ENCODE data around the gene PITPNM3. TPM values are rescaled to one million over a fixed set of nuclear protein-coding genes. Genes with fewer than 3 reads are reported as not detected.

PITPNM3 gene
- total RNA-seq (ENCODE audit: unreplicated experiment) = 1.4 TPM
- long read RNA-seq = 0 reads

DNA sequence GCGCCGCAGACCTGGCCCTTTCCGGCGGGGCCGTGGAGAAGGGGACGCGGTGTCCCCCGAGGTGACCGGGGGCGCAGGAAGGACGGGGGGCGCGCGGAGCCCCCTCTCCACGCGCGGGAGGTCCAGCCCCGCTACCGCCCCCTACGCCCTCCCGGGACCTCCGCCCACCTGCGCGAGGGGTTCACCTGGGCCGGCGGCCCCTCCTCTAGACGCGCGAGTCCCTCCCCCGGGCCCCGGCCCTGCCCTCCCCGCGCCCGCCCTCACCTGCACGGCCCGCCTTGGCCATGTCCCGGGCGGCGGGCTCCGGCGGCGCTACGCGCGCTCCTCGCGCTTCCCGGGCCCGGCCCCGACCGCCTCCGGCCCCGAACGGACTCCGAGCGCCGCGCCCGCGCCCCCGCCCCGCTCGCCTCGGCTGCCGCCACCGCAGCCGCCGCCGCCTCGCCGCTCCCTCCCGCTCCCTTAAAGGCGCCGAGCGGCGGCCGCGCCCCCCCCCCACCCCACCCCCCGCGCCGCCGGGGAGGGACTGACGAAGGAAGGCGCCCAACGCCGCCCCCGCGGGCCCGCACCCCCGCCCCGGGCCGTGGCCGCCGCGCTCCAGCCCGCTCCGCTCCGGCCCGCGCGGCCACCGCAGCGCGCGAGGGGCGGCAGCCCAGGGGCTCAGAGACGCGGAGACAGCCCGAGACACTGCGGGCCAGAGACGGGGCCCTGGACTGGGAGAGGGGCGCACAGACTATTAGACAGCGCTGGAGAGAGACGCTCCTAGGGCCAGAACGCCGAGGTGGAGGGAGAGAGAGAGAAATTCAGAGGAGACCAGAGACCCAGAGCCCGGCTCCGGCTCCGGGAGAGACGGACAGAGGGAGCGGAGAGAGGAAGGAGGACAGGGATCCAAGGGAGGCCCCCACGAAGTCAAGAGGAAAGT, at the start of gene PITPNM3:
Gene PITPNM3, minus strand, starts transcription at position 435 of the 919 bp plus-strand sequence. Its CDS starts 149 bp downstream, at position 286.
- no peaks in the 10 kb centered on the region for H3K36me3 Mint-ChIP-seq (ENCODE audit: unreplicated experiment)
- H3K4me1 Mint-ChIP-seq (ENCODE audit: low read depth, unreplicated experiment) = peaks cover 4% of the 10 kb centered on the region
- H3K4me3 Mint-ChIP-seq (ENCODE audit: unreplicated experiment) = peak within 1 kb of the TSS; percentile 76
- H3K27ac Mint-ChIP-seq (ENCODE audit: unreplicated experiment) = no peak within 1 kb of the TSS
- DNase-seq = peak; percentile 50
- TF ChIP-seq, protein P1, sequence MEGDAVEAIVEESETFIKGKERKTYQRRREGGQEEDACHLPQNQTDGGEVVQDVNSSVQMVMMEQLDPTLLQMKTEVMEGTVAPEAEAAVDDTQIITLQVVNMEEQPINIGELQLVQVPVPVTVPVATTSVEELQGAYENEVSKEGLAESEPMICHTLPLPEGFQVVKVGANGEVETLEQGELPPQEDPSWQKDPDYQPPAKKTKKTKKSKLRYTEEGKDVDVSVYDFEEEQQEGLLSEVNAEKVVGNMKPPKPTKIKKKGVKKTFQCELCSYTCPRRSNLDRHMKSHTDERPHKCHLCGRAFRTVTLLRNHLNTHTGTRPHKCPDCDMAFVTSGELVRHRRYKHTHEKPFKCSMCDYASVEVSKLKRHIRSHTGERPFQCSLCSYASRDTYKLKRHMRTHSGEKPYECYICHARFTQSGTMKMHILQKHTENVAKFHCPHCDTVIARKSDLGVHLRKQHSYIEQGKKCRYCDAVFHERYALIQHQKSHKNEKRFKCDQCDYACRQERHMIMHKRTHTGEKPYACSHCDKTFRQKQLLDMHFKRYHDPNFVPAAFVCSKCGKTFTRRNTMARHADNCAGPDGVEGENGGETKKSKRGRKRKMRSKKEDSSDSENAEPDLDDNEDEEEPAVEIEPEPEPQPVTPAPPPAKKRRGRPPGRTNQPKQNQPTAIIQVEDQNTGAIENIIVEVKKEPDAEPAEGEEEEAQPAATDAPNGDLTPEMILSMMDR (IDR thresholded peaks at IDR 0.05; ENCODE audit: partially characterized antibody, unreplicated experiment) = no peak
- peaks cover 8% of the 10 kb centered on the region for H3K9me3 Mint-ChIP-seq (ENCODE audit: unreplicated experiment)
- H3K27me3 Mint-ChIP-seq (ENCODE audit: unreplicated experiment) = peaks cover 20% of the 10 kb centered on the region

DNA sequence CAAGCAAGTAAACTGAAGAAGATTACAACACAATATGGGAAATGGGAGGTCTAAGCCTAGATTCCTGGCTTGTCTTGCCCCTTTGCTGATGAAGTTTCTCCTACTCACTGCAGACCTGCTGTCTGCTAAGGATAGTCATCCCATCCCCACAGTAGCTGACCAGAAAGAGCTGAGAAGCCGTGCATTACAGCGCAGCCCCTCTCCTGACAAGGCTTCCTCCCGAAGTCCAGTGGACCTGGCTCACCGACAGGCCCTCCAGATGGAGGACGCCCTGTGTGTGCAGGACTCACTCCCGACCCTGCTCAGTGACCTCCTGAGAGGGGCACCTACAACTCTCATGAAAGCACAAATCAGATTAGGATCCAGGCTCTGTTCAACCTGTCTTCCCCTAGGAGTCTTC, 48.8 kb upstream of the PITPNM3 start:
- Mint-ChIP-seq H3K9me3 (ENCODE audit: unreplicated experiment) (no peaks in the 10 kb centered on the region), H3K27me3 (ENCODE audit: unreplicated experiment) (no peaks in the 10 kb centered on the region), H3K36me3 (ENCODE audit: unreplicated experiment) (no peaks in the 10 kb centered on the region), H3K4me1 (ENCODE audit: low read depth, unreplicated experiment) (no peaks in the 10 kb centered on the region), H3K4me3 (ENCODE audit: unreplicated experiment) (no peak overlapping the region), H3K27ac (ENCODE audit: unreplicated experiment) (no peak overlapping the region)
- no peak for DNase-seq
- TF ChIP-seq, protein P1 (IDR thresholded peaks at IDR 0.05; ENCODE audit: partially characterized antibody, unreplicated experiment) = no peak

DNA sequence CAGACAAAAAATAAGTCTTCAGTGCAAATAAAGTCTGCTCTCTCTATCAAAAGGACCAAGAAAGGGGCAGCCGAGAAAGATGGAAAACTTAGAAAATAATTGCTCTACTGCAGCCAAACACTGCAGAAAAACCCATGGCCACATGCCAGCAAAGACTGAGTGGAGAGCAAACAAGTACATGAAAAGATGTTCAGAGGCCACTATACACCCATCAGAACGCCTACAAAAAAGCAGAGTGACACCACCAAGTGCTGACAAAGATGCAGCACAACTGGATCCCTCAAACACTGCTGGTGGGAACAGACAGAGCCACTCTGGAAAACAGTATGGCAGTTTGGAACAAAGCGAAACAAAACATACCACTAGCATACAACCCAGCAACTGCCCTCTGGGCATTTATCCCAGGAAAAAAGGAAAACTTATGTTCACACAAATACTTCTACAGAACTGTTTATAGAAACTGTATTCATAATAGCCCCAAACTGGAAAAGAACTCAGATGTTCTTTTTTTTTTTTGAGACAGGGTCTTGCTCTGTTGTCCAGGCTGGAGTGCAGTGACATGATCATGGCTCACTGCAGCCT, 47.5 kb upstream of the PITPNM3 start:
- Mint-ChIP-seq H3K27me3 (ENCODE audit: unreplicated experiment) (no peaks in the 10 kb centered on the region), H3K9me3 (ENCODE audit: unreplicated experiment) (no peaks in the 10 kb centered on the region), H3K27ac (ENCODE audit: unreplicated experiment) (no peak overlapping the region), H3K36me3 (ENCODE audit: unreplicated experiment) (no peaks in the 10 kb centered on the region), H3K4me1 (ENCODE audit: low read depth, unreplicated experiment) (no peaks in the 10 kb centered on the region), H3K4me3 (ENCODE audit: unreplicated experiment) (no peak overlapping the region)
- TF ChIP-seq, protein P1 (IDR thresholded peaks at IDR 0.05; ENCODE audit: partially characterized antibody, unreplicated experiment) = no peak
- DNase-seq = no peak

DNA sequence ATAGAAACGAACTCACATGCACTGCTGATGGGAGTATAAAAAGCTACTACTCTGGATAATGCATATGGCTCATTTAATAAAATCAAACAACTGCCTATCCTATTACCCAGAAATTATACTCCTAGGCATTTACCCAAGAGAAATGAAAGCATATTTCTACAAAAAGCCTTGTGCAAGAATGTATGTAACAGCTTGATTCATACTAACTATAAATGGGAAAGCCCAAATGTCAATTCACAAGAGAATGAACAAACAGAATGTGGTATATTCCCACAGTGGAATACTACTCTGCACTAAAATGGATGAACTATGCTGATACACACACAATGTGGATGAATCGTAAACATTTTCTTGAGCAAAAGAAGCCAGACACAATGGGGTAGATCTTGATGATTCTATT, 45.8 kb upstream of the PITPNM3 start:
- Mint-ChIP-seq H3K27ac (ENCODE audit: unreplicated experiment) (no peak overlapping the region), H3K36me3 (ENCODE audit: unreplicated experiment) (no peaks in the 10 kb centered on the region), H3K4me3 (ENCODE audit: unreplicated experiment) (no peak overlapping the region), H3K27me3 (ENCODE audit: unreplicated experiment) (no peaks in the 10 kb centered on the region), H3K9me3 (ENCODE audit: unreplicated experiment) (no peaks in the 10 kb centered on the region), H3K4me1 (ENCODE audit: low read depth, unreplicated experiment) (no peaks in the 10 kb centered on the region)
- TF ChIP-seq, protein P1 (IDR thresholded peaks at IDR 0.05; ENCODE audit: partially characterized antibody, unreplicated experiment) = no peak
- DNase-seq = no peak

DNA sequence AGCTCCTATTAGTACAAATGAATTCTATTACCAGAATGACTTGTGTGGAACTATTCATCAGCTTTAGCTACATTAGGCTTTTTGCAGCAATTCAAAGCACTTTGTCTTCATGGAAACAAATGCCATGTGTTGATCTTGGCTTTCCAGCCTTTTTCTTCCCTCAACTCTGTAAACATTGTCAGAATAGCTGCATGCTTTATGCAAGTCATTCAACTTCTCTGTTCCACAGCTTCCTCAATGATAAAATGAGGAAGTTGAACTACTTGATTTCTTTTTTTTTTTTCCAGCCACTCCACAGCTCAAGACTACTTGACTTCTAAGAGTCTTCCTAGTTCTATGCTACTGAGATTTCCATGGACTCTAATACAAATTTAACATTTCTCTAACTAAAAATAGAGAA, 43.0 kb upstream of the PITPNM3 start:
- TF ChIP-seq, protein P1 (IDR thresholded peaks at IDR 0.05; ENCODE audit: partially characterized antibody, unreplicated experiment) = no peak
- no peaks in the 10 kb centered on the region for H3K36me3 Mint-ChIP-seq (ENCODE audit: unreplicated experiment)
- no peak for DNase-seq
- H3K4me3 Mint-ChIP-seq (ENCODE audit: unreplicated experiment) = no peak overlapping the region
- H3K4me1 Mint-ChIP-seq (ENCODE audit: low read depth, unreplicated experiment) = no peaks in the 10 kb centered on the region
- H3K27me3 Mint-ChIP-seq (ENCODE audit: unreplicated experiment) = no peaks in the 10 kb centered on the region
- H3K9me3 Mint-ChIP-seq (ENCODE audit: unreplicated experiment) = no peaks in the 10 kb centered on the region
- H3K27ac Mint-ChIP-seq (ENCODE audit: unreplicated experiment) = no peak overlapping the region
